Measurements from ENCODE around the gene S100A9.

The S100A9 gene

DNA sequence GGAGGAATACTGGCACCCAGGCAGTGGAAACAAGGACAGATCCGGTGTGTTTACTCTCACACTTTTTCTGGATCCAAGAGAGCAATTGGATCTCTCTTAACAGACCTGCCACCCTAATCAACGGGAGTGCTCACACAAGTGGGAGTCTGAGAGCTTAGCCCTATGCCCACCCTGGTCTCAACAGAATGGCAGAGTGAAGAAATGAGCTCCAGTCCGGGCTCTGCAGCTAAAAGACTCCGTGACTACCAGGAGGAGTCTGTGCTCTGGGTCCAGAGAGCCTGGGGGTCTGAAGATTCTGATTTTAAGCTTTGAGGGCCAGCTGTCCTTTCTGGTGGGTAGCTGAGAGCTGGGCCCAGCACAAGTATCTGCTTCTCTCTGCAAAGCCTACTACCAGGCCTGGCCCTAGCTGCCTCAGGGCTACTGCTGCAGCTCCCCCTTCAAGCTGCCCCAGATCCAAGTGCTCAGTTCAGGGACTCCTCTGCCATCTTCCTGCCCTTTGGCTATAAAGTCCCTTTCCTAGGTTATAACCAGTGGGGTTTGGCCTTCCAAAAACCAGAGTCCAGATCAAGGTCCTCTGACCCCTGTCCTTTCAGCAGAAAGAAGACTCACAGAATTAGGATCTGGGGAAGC, 3.9 kb downstream of the S100A9 start:
- Histone ChIP-seq H3K4me2 (no peak overlapping the region), H3K79me2 (ENCODE audit: insufficient read depth, low read depth) (no peaks in the 10 kb centered on the region), H3K36me3 (ENCODE audit: insufficient read depth) (no peaks in the 10 kb centered on the region), H3K27ac (no peak overlapping the region), H2AFZ (ENCODE audit: low read depth) (no peak overlapping the region), H3K27me3 (ENCODE audit: insufficient read depth, low read depth) (no peaks in the 10 kb centered on the region), H3K4me3 (IDR thresholded peaks at IDR 0.05; ENCODE audit: insufficient read depth, low read depth, low read length) (no peak overlapping the region), H4K20me1 (ENCODE audit: insufficient read depth) (no peaks in the 10 kb centered on the region), H3K4me1 (ENCODE audit: low read depth, poor library complexity, severe bottlenecking) (no peaks in the 10 kb centered on the region), H3K9ac (no peak overlapping the region)
- TF ChIP-seq CTCF (conservative IDR thresholded peaks at IDR 0.05; ENCODE audit: low read depth, low read length) = no peak

DNA sequence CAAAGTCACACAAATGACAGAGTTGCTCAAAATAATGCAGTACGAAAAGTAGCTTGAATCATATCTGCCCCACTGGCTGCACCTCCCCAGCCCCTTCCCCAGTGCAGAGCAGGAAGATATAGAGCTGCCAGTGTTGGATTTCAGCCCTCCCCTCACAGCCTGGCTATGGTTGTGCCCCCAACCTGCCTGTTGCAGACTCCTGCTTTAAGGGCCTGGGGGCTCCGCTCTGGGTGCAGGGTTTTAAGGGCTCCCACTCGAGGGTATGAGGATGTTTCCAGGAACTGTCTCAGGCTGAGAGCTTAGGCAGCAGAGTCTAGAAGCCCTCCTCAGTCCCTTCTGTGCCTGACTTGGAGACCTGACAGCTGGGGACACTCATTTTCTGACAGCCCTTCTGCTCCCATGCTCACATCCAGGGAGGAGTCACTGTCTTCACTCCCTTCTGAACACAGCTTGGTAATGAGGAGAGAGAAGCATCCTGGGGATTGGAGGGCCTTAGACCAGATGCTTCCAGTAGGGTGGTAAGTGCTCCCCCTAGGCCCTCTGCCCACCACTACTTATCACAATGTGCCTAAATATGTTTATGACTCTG, 4.6 kb downstream of the S100A9 start:
- no peak overlapping the region for H2AFZ ChIP-seq (ENCODE audit: low read depth)
- no peak for TF ChIP-seq CTCF (conservative IDR thresholded peaks at IDR 0.05; ENCODE audit: low read depth, low read length)
- no peak overlapping the region for H3K4me3 ChIP-seq (IDR thresholded peaks at IDR 0.05; ENCODE audit: insufficient read depth, low read depth, low read length)
- H3K27me3 ChIP-seq (ENCODE audit: insufficient read depth, low read depth) = no peaks in the 10 kb centered on the region
- no peak overlapping the region for H3K9ac ChIP-seq
- H3K27ac ChIP-seq = no peak overlapping the region
- H3K36me3 ChIP-seq (ENCODE audit: insufficient read depth) = no peaks in the 10 kb centered on the region
- H3K4me1 ChIP-seq (ENCODE audit: low read depth, poor library complexity, severe bottlenecking) = no peaks in the 10 kb centered on the region
- no peaks in the 10 kb centered on the region for H3K79me2 ChIP-seq (ENCODE audit: insufficient read depth, low read depth)
- no peak overlapping the region for H3K4me2 ChIP-seq
- H4K20me1 ChIP-seq (ENCODE audit: insufficient read depth) = no peaks in the 10 kb centered on the region

- Histone ChIP-seq H3K4me3 (IDR thresholded peaks at IDR 0.05; ENCODE audit: insufficient read depth, low read depth, low read length) (no peak overlapping the region), H4K20me1 (ENCODE audit: insufficient read depth) (no peaks in the 10 kb centered on the region), H3K4me1 (ENCODE audit: low read depth, poor library complexity, severe bottlenecking) (no peaks in the 10 kb centered on the region), H3K27me3 (ENCODE audit: insufficient read depth, low read depth) (no peaks in the 10 kb centered on the region), H3K27ac (no peak overlapping the region), H2AFZ (ENCODE audit: low read depth) (no peak overlapping the region), H3K4me2 (no peak overlapping the region), H3K36me3 (ENCODE audit: insufficient read depth) (no peaks in the 10 kb centered on the region), H3K79me2 (ENCODE audit: insufficient read depth, low read depth) (no peaks in the 10 kb centered on the region), H3K9ac (no peak overlapping the region)
- no peak for TF ChIP-seq CTCF (conservative IDR thresholded peaks at IDR 0.05; ENCODE audit: low read depth, low read length)
These were observed 6.0 kb downstream of the S100A9 start for GRCh38 chr1:153363641-153364040.

DNA sequence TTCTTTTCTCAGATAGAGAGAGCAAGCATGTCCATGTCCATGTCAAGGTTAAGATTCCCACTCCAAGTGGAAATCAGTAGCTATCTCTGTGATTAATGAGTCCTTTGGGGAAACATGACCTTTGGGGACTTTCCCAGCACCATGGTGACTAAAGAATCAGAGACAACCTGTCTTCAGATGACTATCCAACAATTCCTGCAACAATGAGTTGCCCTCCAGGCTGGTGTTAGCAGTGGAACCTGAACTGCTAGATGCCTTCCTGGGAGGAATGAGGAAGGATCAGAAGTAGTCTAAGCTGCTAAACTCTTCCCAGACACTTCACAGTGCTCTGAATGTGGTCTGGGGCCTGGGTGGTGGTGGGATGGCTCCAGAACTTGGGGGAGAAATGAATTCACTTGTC, 6.5 kb downstream of the S100A9 start:
- no peak overlapping the region for H2AFZ ChIP-seq (ENCODE audit: low read depth)
- no peak for TF ChIP-seq CTCF (conservative IDR thresholded peaks at IDR 0.05; ENCODE audit: low read depth, low read length)
- H3K4me3 ChIP-seq (IDR thresholded peaks at IDR 0.05; ENCODE audit: insufficient read depth, low read depth, low read length) = no peak overlapping the region
- no peak overlapping the region for H3K9ac ChIP-seq
- no peaks in the 10 kb centered on the region for H4K20me1 ChIP-seq (ENCODE audit: insufficient read depth)
- no peak overlapping the region for H3K4me2 ChIP-seq
- H3K27me3 ChIP-seq (ENCODE audit: insufficient read depth, low read depth) = no peaks in the 10 kb centered on the region
- no peak overlapping the region for H3K27ac ChIP-seq
- H3K36me3 ChIP-seq (ENCODE audit: insufficient read depth) = no peaks in the 10 kb centered on the region
- H3K79me2 ChIP-seq (ENCODE audit: insufficient read depth, low read depth) = no peaks in the 10 kb centered on the region
- no peaks in the 10 kb centered on the region for H3K4me1 ChIP-seq (ENCODE audit: low read depth, poor library complexity, severe bottlenecking)

Measured in KMS-11 (cell line).